Panc1 (cell line): ENCODE measurements around the gene DYNLT1.

Source experiments
- POLR2AphosphoS5 ChIP-seq: IDR thresholded peaks from 2 replicates; pipeline ENCODE4 v1.6.1; 2012; ENCODE audit warnings: mild to moderate bottlenecking, low read depth, low read length, moderate library complexity
- REST ChIP-seq, 2 experiments: IDR thresholded peaks; 2 replicates each; pipeline ENCODE4 v1.6.1; 2011 to 2012; ENCODE audit warnings: low read depth in 2 of 2, control low read depth in 1 of 2, low read length in 1 of 2, mild to moderate bottlenecking in 1 of 2, moderate library complexity in 1 of 2; ENCODE audit not compliant: insufficient read depth in 1 of 2
- TF ChIP-seq, protein P1 (sequence below): fragments of 450-650 bp; IDR thresholded peaks from 2 replicates; pipeline ENCODE4 v1.5.1; 2017; ENCODE audit warnings: mild to moderate bottlenecking

DNA sequence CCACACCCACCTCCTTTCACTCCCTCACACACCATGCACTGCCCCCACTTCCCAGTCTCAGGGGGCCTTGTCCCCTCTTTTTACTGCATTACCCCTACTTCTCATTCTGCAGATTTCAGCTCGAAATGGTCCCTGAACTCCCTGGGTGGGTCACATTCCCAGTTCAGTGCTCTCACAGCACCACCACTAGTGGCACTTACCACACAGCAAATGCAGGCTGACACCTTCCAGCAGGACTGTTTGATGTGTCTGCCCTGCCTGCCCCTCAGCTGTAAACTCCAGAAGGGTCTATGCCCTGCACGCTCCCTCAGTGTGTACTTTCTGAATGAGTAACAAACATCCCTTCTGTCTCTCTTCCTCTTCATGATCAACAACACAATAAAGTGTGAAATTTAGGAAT, 4.0 kb downstream of the DYNLT1 start:
- TF ChIP-seq, protein P1, sequence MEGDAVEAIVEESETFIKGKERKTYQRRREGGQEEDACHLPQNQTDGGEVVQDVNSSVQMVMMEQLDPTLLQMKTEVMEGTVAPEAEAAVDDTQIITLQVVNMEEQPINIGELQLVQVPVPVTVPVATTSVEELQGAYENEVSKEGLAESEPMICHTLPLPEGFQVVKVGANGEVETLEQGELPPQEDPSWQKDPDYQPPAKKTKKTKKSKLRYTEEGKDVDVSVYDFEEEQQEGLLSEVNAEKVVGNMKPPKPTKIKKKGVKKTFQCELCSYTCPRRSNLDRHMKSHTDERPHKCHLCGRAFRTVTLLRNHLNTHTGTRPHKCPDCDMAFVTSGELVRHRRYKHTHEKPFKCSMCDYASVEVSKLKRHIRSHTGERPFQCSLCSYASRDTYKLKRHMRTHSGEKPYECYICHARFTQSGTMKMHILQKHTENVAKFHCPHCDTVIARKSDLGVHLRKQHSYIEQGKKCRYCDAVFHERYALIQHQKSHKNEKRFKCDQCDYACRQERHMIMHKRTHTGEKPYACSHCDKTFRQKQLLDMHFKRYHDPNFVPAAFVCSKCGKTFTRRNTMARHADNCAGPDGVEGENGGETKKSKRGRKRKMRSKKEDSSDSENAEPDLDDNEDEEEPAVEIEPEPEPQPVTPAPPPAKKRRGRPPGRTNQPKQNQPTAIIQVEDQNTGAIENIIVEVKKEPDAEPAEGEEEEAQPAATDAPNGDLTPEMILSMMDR: no peak
- TF ChIP-seq REST (IDR thresholded peaks at IDR 0.05; ENCODE audit: insufficient read depth in 1 of 2, low read depth in 2 of 2, low read length in 1 of 2) (no peak), POLR2AphosphoS5 (no peak)
